ENCODE data around the gene AQP7. TPM values are rescaled to one million over a fixed set of nuclear protein-coding genes. Genes with fewer than 3 reads are reported as not detected.
"Not testable (repeated sequence)": the region's sequence is repeated elsewhere in the genome, so short reads cannot be mapped to it uniquely, and the experiment has no call there.

The AQP7 gene
- 10 to 100 TPM in 1 of 6 donors, 1 to 10 TPM in 5; 2.1 to 23.0 (median 4.8) TPM for total RNA-seq

DNA sequence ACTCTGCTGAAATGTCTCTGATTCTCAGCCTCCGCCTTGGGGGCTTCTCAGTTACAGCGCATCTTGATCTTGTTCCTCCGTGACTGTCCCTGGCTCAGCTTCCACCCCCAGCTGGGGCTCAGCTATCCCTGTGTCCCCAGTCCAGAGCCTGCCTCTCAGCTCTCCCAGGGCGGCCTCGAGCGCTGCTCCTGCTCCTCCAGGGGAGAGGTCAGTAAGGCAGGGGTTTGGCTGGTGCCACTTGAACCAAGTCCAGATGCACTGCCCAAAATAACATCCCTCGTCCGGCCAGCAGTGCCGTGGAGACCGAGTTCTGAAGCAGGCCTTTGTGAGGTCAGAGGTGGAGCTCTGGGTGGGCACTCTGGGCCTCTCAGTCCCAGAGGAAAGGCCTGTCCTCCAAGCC is at the start of gene AQP7:
Gene AQP7 (minus strand): TSS at position 198 of the 400 bp plus-strand sequence. CDS start 1,306 bp downstream, outside the sequence.
- not testable (repeated sequence) for ATAC-seq (ENCODE audit: low FRiP score in 2 of 2); H3K36me3 ChIP-seq; H3K27me3 ChIP-seq; H3K9me3 ChIP-seq; H3K4me3 ChIP-seq
- DNase-seq: peak in 1 of 2 donors; percentile 72
- H3K27ac ChIP-seq: peak within 1 kb of the TSS in 2 of 4 donors; percentile 32 to 43
- 79 to 90% methylated on average over 7 of the region's 10 CpGs for WGBS, 2 donors
- H3K4me1 ChIP-seq: peaks cover 15 to 27% (median 17%) of the 10 kb centered on the region in 4 donors

DNA sequence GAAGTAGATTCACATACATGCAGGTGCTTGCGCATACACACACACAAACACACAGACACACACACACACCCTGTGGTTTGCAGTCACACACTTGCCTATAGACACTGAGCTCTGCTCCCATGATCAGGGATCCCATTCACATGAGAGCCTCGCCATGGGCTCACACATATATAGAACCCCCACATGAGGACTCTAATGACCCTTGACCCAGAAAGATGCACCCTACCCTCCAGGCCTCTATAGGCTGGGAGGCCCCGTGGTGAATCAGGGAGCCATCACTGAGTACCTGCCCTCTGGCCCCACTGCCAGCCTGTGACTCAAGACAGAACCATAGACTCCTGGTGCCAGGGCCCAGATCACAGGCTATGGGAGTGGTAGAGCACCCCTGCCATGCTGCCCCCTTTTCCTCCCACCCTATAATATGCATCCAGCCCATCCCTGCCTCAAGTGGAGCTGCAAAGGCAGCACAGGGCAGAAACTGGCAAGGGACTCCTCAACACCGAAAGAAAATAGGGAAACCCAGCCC is 48.3 kb upstream of the AQP7 start:
- WGBS, 2 donors: 95 to 100% methylated on average over 2 to 4 of the region's 4 CpGs
- H3K36me3 ChIP-seq: no peaks in the 10 kb centered on the region
- DNase-seq (no peak), ATAC-seq (ENCODE audit: low FRiP score in 2 of 2) (no peak)
- TF ChIP-seq POLR2A (IDR thresholded peaks at IDR 0.05) (no peak), EP300 (IDR thresholded peaks at IDR 0.05) (no peak), POLR2AphosphoS5 (IDR thresholded peaks at IDR 0.05) (no peak), CTCF (IDR thresholded peaks at IDR 0.05) (no peak)
- peaks cover 14 to 39% (median 21%) of the 10 kb centered on the region in 4 donors for H3K4me1 ChIP-seq
- H3K9me3 ChIP-seq: no peaks in the 10 kb centered on the region
- H3K27me3 ChIP-seq: no peaks in the 10 kb centered on the region
- H3K27ac ChIP-seq: no peak overlapping the region
- no peak overlapping the region for H3K4me3 ChIP-seq

GRCh38 chr9:33449715-33450114 is 47.3 kb upstream of the AQP7 start:
- H3K9me3 ChIP-seq: no peaks in the 10 kb centered on the region
- no peak overlapping the region for H3K27ac ChIP-seq
- no peak for TF ChIP-seq EP300 (IDR thresholded peaks at IDR 0.05)
- TF ChIP-seq POLR2AphosphoS5 (IDR thresholded peaks at IDR 0.05): no peak
- no peak for TF ChIP-seq POLR2A (IDR thresholded peaks at IDR 0.05)
- no peak for TF ChIP-seq CTCF (IDR thresholded peaks at IDR 0.05)
- H3K36me3 ChIP-seq: no peaks in the 10 kb centered on the region
- DNase-seq (no peak), ATAC-seq (ENCODE audit: low FRiP score in 2 of 2) (no peak)
- 83 to 100% methylated on average over 3 to 5 of the region's 5 CpGs for WGBS, 2 donors
- no peak overlapping the region for H3K4me3 ChIP-seq
- peaks cover 14 to 42% (median 29%) of the 10 kb centered on the region in 4 donors for H3K4me1 ChIP-seq
- no peaks in the 10 kb centered on the region for H3K27me3 ChIP-seq

DNA sequence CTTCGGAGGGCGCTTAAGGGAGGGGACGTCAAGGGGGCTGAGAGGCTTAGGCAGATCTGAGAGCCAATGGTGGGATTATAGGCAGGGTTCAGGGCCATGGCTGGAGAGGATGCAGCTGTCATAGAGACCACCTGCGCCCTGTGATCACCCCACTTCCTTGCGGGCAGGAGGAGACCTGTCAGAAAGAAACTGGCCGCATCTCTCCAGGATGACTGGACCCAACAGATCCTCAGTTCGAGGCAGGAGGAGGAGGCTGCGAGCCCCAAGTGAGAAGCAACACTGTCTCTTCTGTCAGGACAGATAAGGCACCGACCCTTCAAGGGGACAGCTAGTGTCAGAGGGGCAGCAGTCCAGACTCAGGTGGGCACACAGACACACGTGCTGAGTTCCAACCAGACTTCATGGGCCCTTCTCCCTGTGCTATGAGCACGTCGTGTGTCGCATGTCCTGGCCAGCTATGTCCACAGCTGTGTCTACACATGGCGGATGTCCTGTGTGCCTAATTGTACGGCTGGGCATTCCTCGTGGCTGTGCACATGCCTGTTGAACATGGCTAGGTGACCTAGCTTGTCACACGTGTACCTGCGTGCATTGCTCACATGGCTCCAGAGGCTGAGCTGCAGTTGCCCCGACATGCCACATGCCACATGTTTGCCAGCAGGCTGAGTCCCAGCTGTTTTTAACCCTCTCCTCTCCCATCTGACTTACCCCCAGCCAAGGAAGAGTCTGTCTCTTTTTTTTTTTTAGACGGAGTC is 45.6 kb upstream of the AQP7 start:
- Histone ChIP-seq H3K9me3 (no peaks in the 10 kb centered on the region), H3K4me3 (peak overlapping the region; percentile 23 to 63 (median 56)), H3K27me3 (no peaks in the 10 kb centered on the region), H3K4me1 (peaks cover 14 to 47% (median 35%) of the 10 kb centered on the region in 4 donors), H3K27ac (peak overlapping the region; percentile 52 to 89 (median 74)), H3K36me3 (no peaks in the 10 kb centered on the region)
- ATAC-seq (ENCODE audit: low FRiP score in 2 of 2) (no peak), DNase-seq (no peak)
- 31 to 40% methylated on average over 8 to 20 of the region's 20 CpGs for WGBS, 2 donors
- TF ChIP-seq CTCF (IDR thresholded peaks at IDR 0.05) (peak in 1 of 6 experiments; percentile 10), EP300 (IDR thresholded peaks at IDR 0.05) (no peak)

- TF ChIP-seq CTCF (IDR thresholded peaks at IDR 0.05) (peak in 4 of 6 experiments; percentile 29 to 50 (median 34)), EP300 (IDR thresholded peaks at IDR 0.05) (peak in 1 of 4 donors; percentile 15), POLR2A (IDR thresholded peaks at IDR 0.05) (peak in 2 of 4 donors; percentile 32 to 77), POLR2AphosphoS5 (IDR thresholded peaks at IDR 0.05) (peak; percentile 23 to 66)
- peak; percentile 76 to 90 for ATAC-seq (ENCODE audit: low FRiP score in 2 of 2)
- H3K36me3 ChIP-seq: peaks cover 0 to 6% (median 4%) of the 10 kb centered on the region in 4 donors
- peak; percentile 69 to 96 for DNase-seq
- no peaks in the 10 kb centered on the region for H3K27me3 ChIP-seq
- H3K4me1 ChIP-seq: peaks cover 14 to 40% (median 33%) of the 10 kb centered on the region in 4 donors
- H3K4me3 ChIP-seq: peak within 1 kb of the TSS; percentile 23 to 63 (median 56)
- peak within 1 kb of the TSS; percentile 52 to 89 (median 74) for H3K27ac ChIP-seq
- no peaks in the 10 kb centered on the region for H3K9me3 ChIP-seq
- 2 to 5% methylated on average over 11 to 49 of the region's 50 CpGs for whole genome bisulfite sequencing, 2 donors
Observed at GRCh38 chr9:33446946-33447798, 44.8 kb upstream of the AQP7 start, which contains the start of gene AQP3. TSS of gene AQP3 (minus strand) at chr9:33447593. CDS start at chr9:33447530, 63 bp downstream.
